ENCODE measurements around the gene CCDC3. TPM values are rescaled to one million over a fixed set of nuclear protein-coding genes. Genes with fewer than 3 reads are reported as not detected.

CCDC3 gene
- polyA plus RNA-seq, 1 donor from 2014 or later: 3.8 TPM

DNA sequence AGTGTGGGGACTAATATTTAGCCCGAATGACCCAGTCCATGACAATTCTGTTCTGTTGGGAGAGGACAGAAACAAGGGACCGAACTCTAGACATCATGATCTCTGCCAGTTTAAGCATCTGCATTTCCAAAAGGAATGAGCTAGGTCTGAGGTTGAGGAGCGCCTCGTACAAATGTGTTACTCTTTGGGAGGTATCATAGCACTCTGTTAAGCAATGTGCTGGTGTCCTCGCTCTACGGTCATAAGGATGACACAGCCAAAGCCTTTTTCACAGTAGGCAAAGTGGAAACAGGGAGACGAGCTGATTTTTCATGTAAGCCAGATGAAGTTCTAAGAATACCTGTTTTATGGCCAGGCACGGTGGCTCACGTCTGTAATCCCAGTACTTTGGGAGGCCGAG is 15.4 kb upstream of the CCDC3 start (continued):
- no peak for TF ChIP-seq RAD21 (conservative IDR thresholded peaks at IDR 0.05)

- no peak overlapping the region for H2AFZ ChIP-seq (ENCODE audit: low read depth, low read length)
- H3K4me2 ChIP-seq (ENCODE audit: low read length): no peak overlapping the region
Observed at GRCh38 chr10:13016426-13016825, 14.9 kb upstream of the CCDC3 start.

GRCh38 chr10:13006037-13006436 is 4.5 kb upstream of the CCDC3 start:
- Histone ChIP-seq H3K4me2 (ENCODE audit: low read length) (no peak overlapping the region), H4K20me1 (ENCODE audit: insufficient read depth) (no peaks in the 10 kb centered on the region), H3K9me3 (ENCODE audit: low read length) (no peaks in the 10 kb centered on the region), H3K9ac (ENCODE audit: low read length) (no peak overlapping the region), H3K36me3 (ENCODE audit: insufficient read depth, low read length) (no peaks in the 10 kb centered on the region), H3K27me3 (ENCODE audit: insufficient read depth, low read depth, low read length) (peaks cover 21% of the 10 kb centered on the region), H3F3A (ENCODE audit: insufficient read depth, low read length, poor library complexity, severe bottlenecking) (no peaks in the 10 kb centered on the region), H2AFZ (ENCODE audit: low read depth, low read length) (no peak overlapping the region), H3K79me2 (replicated peaks; ENCODE audit: insufficient read depth, low read length) (no peaks in the 10 kb centered on the region), H3K27ac (ENCODE audit: low read length) (no peak overlapping the region), H3K9me2 (ENCODE audit: insufficient read depth, low read length) (no peaks in the 10 kb centered on the region), H3K4me3 (ENCODE audit: low read length) (no peak overlapping the region)
- TF ChIP-seq RAD21 (conservative IDR thresholded peaks at IDR 0.05) (no peak), EP300 (conservative IDR thresholded peaks at IDR 0.05; ENCODE audit: poor library complexity, severe bottlenecking) (no peak), TAF1 (IDR thresholded peaks at IDR 0.05; ENCODE audit: low read depth) (no peak), SMC3 (conservative IDR thresholded peaks at IDR 0.05; ENCODE audit: poor library complexity) (no peak), REST (IDR thresholded peaks at IDR 0.05; ENCODE audit: borderline replicate concordance) (no peak), POLR2AphosphoS5 (IDR thresholded peaks at IDR 0.05) (no peak)
- TF ChIP-seq, protein P1, sequence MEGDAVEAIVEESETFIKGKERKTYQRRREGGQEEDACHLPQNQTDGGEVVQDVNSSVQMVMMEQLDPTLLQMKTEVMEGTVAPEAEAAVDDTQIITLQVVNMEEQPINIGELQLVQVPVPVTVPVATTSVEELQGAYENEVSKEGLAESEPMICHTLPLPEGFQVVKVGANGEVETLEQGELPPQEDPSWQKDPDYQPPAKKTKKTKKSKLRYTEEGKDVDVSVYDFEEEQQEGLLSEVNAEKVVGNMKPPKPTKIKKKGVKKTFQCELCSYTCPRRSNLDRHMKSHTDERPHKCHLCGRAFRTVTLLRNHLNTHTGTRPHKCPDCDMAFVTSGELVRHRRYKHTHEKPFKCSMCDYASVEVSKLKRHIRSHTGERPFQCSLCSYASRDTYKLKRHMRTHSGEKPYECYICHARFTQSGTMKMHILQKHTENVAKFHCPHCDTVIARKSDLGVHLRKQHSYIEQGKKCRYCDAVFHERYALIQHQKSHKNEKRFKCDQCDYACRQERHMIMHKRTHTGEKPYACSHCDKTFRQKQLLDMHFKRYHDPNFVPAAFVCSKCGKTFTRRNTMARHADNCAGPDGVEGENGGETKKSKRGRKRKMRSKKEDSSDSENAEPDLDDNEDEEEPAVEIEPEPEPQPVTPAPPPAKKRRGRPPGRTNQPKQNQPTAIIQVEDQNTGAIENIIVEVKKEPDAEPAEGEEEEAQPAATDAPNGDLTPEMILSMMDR (IDR thresholded peaks at IDR 0.05; ENCODE audit: poor library complexity, severe bottlenecking): no peak

More at GRCh38 chr10:13016426-13016825, 14.9 kb upstream of the CCDC3 start:
- Histone ChIP-seq H3K4me3 (ENCODE audit: low read length) (no peak overlapping the region), H4K20me1 (ENCODE audit: insufficient read depth) (no peaks in the 10 kb centered on the region), H3K9ac (ENCODE audit: low read length) (no peak overlapping the region), H3K27me3 (ENCODE audit: insufficient read depth, low read depth, low read length) (no peaks in the 10 kb centered on the region), H3K36me3 (ENCODE audit: insufficient read depth, low read length) (no peaks in the 10 kb centered on the region), H3F3A (ENCODE audit: insufficient read depth, low read length, poor library complexity, severe bottlenecking) (no peaks in the 10 kb centered on the region), H3K79me2 (replicated peaks; ENCODE audit: insufficient read depth, low read length) (no peaks in the 10 kb centered on the region), H3K9me3 (ENCODE audit: low read length) (no peaks in the 10 kb centered on the region), H3K27ac (ENCODE audit: low read length) (no peak overlapping the region), H3K9me2 (ENCODE audit: insufficient read depth, low read length) (no peaks in the 10 kb centered on the region)
- TF ChIP-seq EZH2 (IDR thresholded peaks at IDR 0.05; ENCODE audit: borderline replicate concordance, insufficient read depth, low read length, poor library complexity, severe bottlenecking) (no peak), EP300 (conservative IDR thresholded peaks at IDR 0.05; ENCODE audit: poor library complexity, severe bottlenecking) (no peak), TAF1 (IDR thresholded peaks at IDR 0.05; ENCODE audit: low read depth) (no peak)
- TF ChIP-seq, protein P1 (IDR thresholded peaks at IDR 0.05; ENCODE audit: poor library complexity, severe bottlenecking): no peak

Measured in neural cell (in vitro differentiated cells).